CD4-positive, alpha-beta T cell (primary cell): ENCODE measurements around the gene HTR4. TPM values are rescaled to one million over a fixed set of nuclear protein-coding genes. Genes with fewer than 3 reads are reported as not detected.

ENCODE experiments used
- ATAC-seq: fragments of 200-7000 bp; cut with Tn5 transposase; one replicate; pipeline ENCODE4 v1.10.0; 2022; ENCODE audit warnings: mild to moderate bottlenecking; ENCODE audit not compliant: poor library complexity
- CTCF ChIA-PET: fragments of 350-600 bp; sonication (Branson Sonifier 250); formaldehyde crosslinking; loops from one replicate; lab custom pipeline; 2021; ENCODE audit warnings: antibody characterized with exemption, inconsistent platforms; lab: Charles Lee
- POLR2A ChIA-PET: fragments of 350-600 bp; sonication (Branson Sonifier 250); formaldehyde crosslinking; loops from one replicate; lab custom pipeline; 2021; ENCODE audit warnings: antibody characterized with exemption, inconsistent platforms; lab: Charles Lee
- DNase-seq, 14 experiments: peaks; one replicate each; pipeline ENCODE4 v3.0.0-alpha.2; 2013 to 2020; ENCODE audit warnings: mixed read lengths in 2 of 14
- H3K27ac ChIP-seq, 2 donors: one replicate each; pipeline versions ENCODE4 v1.5.1 to v1.7.0; 2013; ENCODE audit warnings: low read length in 2 of 2, low read depth in 1 of 2, mild to moderate bottlenecking in 1 of 2
- H3K27me3 ChIP-seq, 2 experiments: 1 replicate in 1 of 2; 2 replicates in 1 of 2; pipeline versions ENCODE4 v1.6.1 to v1.7.0; 2013; ENCODE audit warnings: low read length in 2 of 2, control low read depth in 1 of 2, mild to moderate bottlenecking in 1 of 2, moderate library complexity in 1 of 2; ENCODE audit not compliant: insufficient read depth in 2 of 2, control insufficient read depth in 1 of 2
- H3K36me3 ChIP-seq: one replicate; pipeline ENCODE4 v1.6.1; 2013; ENCODE audit warnings: low read length, control low read depth; ENCODE audit not compliant: insufficient read depth
- H3K4me1 ChIP-seq: one replicate; pipeline ENCODE4 v1.6.1; 2013; ENCODE audit warnings: low read length, control low read depth; ENCODE audit not compliant: insufficient read depth
- H3K4me3 ChIP-seq: one replicate; pipeline ENCODE4 v1.5.1; 2013; ENCODE audit warnings: mild to moderate bottlenecking, low read length, moderate library complexity
- H3K9me3 ChIP-seq, 2 experiments: 1 replicate in 1 of 2; 2 replicates in 1 of 2; pipeline versions ENCODE4 v1.6.1 to v1.7.0; 2013; ENCODE audit warnings: low read length in 2 of 2, mild to moderate bottlenecking in 2 of 2, control low read depth in 1 of 2, moderate library complexity in 1 of 2; ENCODE audit not compliant: control insufficient read depth in 1 of 2, insufficient read depth in 1 of 2
- H3K27ac Mint-ChIP-seq: one replicate; pipeline ENCODE4 v1.8.0; 2020; ENCODE audit warnings: mixed read lengths
- H3K27me3 Mint-ChIP-seq: one replicate; pipeline ENCODE4 v1.8.0; 2021; ENCODE audit warnings: mixed read lengths
- H3K36me3 Mint-ChIP-seq: one replicate; pipeline ENCODE4 v1.8.0; 2021; ENCODE audit warnings: low read depth, mixed read lengths
- H3K4me1 Mint-ChIP-seq: one replicate; pipeline ENCODE4 v1.8.0; 2021; ENCODE audit warnings: low read depth, mixed read lengths
- H3K4me3 Mint-ChIP-seq: one replicate; pipeline ENCODE4 v1.8.0; 2020; ENCODE audit warnings: mild to moderate bottlenecking, mixed read lengths
- H3K9me3 Mint-ChIP-seq: one replicate; pipeline ENCODE4 v1.8.0; 2020; ENCODE audit warnings: mixed read lengths
- CTCF ChIP-seq: fragments of 200-600 bp; IDR thresholded peaks from one replicate; pipeline ENCODE4 v1.8.0; 2022; ENCODE audit warnings: antibody characterized with exemption, mild to moderate bottlenecking
- intact Hi-C, 2 experiments: fragments of 100-400 bp; cut with DNase I in 1 of 2; cut with micrococcal nuclease in 1 of 2; formaldehyde crosslinking; loops; one replicate each; pipeline versions ENCODE4 v1.15.1 to v1.9.0; 2023 to 2025; cut with DNase I, micrococcal nuclease
- total RNA-seq, 174 experiments: library from RNA in 2 of 174; stranded (reverse) in 2 of 174; gene quantifications; one replicate each; pipeline ENCODE4 v1.2.3 and lab custom pipeline; 2021 to 2026

Gene HTR4
- total RNA-seq, 2 experiments from 2014 or later = not detected

GRCh38 chr5:148514344-148514743, 140.0 kb downstream of the HTR4 start:
- intact Hi-C loops = no loop called here
- no peak for TF ChIP-seq CTCF
- ATAC-seq = no peak

GRCh38 chr5:148512498-148512897, 141.8 kb downstream of the HTR4 start:
- Histone ChIP-seq H3K4me3 (no peak overlapping the region), H3K36me3 (no peaks in the 10 kb centered on the region), H3K27ac (no peak overlapping the region), H3K27me3 (no peaks in the 10 kb centered on the region), H3K4me1 (no peaks in the 10 kb centered on the region), H3K9me3 (peaks cover 0 to 6% of the 10 kb centered on the region in 2 experiments)
- H3K36me3 Mint-ChIP-seq = no peaks in the 10 kb centered on the region
- no peaks in the 10 kb centered on the region for H3K27me3 Mint-ChIP-seq
- TF ChIP-seq CTCF = no peak
- H3K4me3 Mint-ChIP-seq = no peak overlapping the region
- H3K4me1 Mint-ChIP-seq = no peaks in the 10 kb centered on the region
- intact Hi-C loops = no loop called here
- DNase-seq (no peak), ATAC-seq (no peak)
- CTCF ChIA-PET = no interaction called here
- peaks cover 3% of the 10 kb centered on the region for H3K9me3 Mint-ChIP-seq
- POLR2A ChIA-PET = no interaction called here
- H3K27ac Mint-ChIP-seq = no peak overlapping the region

More at GRCh38 chr5:148514344-148514743, 140.0 kb downstream of the HTR4 start:
- DNase-seq = no peak
- Histone ChIP-seq H3K36me3 (no peaks in the 10 kb centered on the region), H3K4me1 (no peaks in the 10 kb centered on the region), H3K27ac (no peak overlapping the region), H3K4me3 (no peak overlapping the region), H3K9me3 (peaks cover 0 to 6% of the 10 kb centered on the region in 2 experiments), H3K27me3 (no peaks in the 10 kb centered on the region)
- H3K36me3 Mint-ChIP-seq = no peaks in the 10 kb centered on the region
- H3K4me1 Mint-ChIP-seq = no peaks in the 10 kb centered on the region
- H3K9me3 Mint-ChIP-seq = peaks cover 3% of the 10 kb centered on the region
- no peaks in the 10 kb centered on the region for H3K27me3 Mint-ChIP-seq
- POLR2A ChIA-PET = no interaction called here
- CTCF ChIA-PET = no interaction called here
- H3K27ac Mint-ChIP-seq = no peak overlapping the region
- no peak overlapping the region for H3K4me3 Mint-ChIP-seq

GRCh38 chr5:148511810-148512347, 142.4 kb downstream of the HTR4 start:
- POLR2A ChIA-PET = no interaction called here
- CTCF ChIA-PET = no interaction called here
- Histone ChIP-seq H3K9me3 (peaks cover 0 to 6% of the 10 kb centered on the region in 2 experiments), H3K36me3 (no peaks in the 10 kb centered on the region), H3K4me1 (no peaks in the 10 kb centered on the region), H3K27me3 (no peaks in the 10 kb centered on the region), H3K27ac (no peak overlapping the region), H3K4me3 (no peak overlapping the region)
- no peak for TF ChIP-seq CTCF
- intact Hi-C loops = no loop called here
- Mint-ChIP-seq H3K9me3 (peaks cover 3% of the 10 kb centered on the region), H3K27me3 (no peaks in the 10 kb centered on the region), H3K4me1 (no peaks in the 10 kb centered on the region), H3K27ac (no peak overlapping the region), H3K4me3 (no peak overlapping the region), H3K36me3 (no peaks in the 10 kb centered on the region)
- ATAC-seq = no peak
- no peak for DNase-seq
